Measurements from ENCODE around the gene DHRS12. TPM values are rescaled to one million over a fixed set of nuclear protein-coding genes. Genes with fewer than 3 reads are reported as not detected.

The DHRS12 gene
- total RNA-seq, 1 donor, result 4.3 TPM

DNA sequence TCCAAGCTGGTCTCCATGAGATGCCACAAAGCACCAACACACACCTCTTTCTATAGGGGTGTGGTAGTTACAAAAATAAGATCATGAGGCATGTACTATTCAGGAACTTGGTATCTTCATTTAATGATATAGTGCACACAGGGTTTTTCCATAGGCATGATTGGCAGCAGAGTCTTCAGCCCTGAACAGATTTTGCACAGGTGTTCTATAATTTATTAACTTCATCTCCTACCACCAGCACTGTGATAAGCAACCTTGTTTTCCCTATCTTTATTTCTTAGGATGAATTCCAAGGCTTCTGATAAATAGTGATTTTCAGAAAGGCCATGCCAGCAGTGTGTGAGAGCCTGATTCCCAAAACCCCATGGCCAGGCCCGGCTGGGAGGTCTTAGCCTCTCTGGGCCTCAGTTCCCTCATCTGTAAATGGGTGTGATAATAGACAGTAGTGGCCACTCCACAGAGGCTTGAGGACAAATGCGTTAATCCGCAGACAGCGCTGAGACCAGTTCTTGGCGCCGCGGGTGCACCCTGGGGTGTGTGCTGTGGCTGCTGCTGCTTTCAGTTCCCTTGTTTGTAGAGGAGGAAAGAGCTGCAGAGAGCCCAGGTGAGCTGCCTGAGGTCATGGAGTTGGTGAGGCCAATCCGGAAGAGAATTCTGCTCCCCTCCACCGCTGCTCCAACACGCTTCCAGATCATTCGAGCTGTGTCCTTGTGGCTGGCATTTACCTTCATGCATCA is 33.1 kb downstream of the DHRS12 start:
- no peak overlapping the region for H3K4me3 ChIP-seq (ENCODE audit: low read depth, low read length)
- DNase-seq (ENCODE audit: low read depth), result no peak
- TF ChIP-seq, protein P1, sequence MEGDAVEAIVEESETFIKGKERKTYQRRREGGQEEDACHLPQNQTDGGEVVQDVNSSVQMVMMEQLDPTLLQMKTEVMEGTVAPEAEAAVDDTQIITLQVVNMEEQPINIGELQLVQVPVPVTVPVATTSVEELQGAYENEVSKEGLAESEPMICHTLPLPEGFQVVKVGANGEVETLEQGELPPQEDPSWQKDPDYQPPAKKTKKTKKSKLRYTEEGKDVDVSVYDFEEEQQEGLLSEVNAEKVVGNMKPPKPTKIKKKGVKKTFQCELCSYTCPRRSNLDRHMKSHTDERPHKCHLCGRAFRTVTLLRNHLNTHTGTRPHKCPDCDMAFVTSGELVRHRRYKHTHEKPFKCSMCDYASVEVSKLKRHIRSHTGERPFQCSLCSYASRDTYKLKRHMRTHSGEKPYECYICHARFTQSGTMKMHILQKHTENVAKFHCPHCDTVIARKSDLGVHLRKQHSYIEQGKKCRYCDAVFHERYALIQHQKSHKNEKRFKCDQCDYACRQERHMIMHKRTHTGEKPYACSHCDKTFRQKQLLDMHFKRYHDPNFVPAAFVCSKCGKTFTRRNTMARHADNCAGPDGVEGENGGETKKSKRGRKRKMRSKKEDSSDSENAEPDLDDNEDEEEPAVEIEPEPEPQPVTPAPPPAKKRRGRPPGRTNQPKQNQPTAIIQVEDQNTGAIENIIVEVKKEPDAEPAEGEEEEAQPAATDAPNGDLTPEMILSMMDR (IDR thresholded peaks at IDR 0.05; ENCODE audit: insufficient read depth, low read depth, low read length), result no peak

GRCh38 chr13:51770160-51770559 is 33.8 kb downstream of the DHRS12 start:
- TF ChIP-seq, protein P1 (IDR thresholded peaks at IDR 0.05; ENCODE audit: insufficient read depth, low read depth, low read length), result no peak
- no peak for DNase-seq (ENCODE audit: low read depth)
- H3K4me3 ChIP-seq (ENCODE audit: low read depth, low read length), result no peak overlapping the region

DNA sequence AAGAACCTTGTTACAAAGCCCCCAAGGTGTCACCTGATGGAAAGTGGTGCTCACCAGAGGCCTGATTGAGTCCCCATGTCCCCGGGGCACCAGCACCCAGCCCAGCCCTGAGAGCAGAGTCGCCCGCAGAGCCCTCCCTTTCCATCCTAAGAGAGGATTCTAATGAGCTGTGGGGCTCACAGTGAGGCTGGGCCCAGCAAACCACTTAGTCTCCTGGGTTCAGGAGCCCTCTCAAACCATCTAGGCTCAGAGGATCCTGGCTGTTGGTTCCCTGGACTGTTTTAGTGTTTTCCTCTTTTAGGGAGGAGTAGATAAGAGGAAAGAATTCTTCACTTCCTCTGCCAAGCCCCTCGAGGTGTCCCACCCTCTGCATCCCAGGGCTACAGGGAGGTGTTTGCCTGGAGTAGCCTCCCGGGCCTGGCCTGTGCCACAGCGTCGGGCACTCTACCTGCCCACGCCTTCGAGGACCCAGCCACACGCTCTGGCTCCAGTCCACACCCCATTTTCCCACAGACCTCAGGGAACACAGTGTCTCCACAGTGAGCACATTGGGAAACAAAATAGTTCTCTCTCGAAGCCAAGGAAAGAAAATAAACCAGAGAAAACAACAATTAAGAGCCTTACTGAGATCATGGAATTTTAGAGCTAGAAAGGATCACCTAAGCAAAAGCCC is 34.4 kb downstream of the DHRS12 start:
- TF ChIP-seq, protein P1 (IDR thresholded peaks at IDR 0.05; ENCODE audit: insufficient read depth, low read depth, low read length), result no peak
- H3K4me3 ChIP-seq (ENCODE audit: low read depth, low read length), result no peak overlapping the region
- DNase-seq (ENCODE audit: low read depth), result peak; percentile 29

GRCh38 chr13:51768976-51769375 is 35.0 kb downstream of the DHRS12 start:
- TF ChIP-seq, protein P1 (IDR thresholded peaks at IDR 0.05; ENCODE audit: insufficient read depth, low read depth, low read length), result no peak
- DNase-seq (ENCODE audit: low read depth), result no peak
- H3K4me3 ChIP-seq (ENCODE audit: low read depth, low read length), result no peak overlapping the region

DNA sequence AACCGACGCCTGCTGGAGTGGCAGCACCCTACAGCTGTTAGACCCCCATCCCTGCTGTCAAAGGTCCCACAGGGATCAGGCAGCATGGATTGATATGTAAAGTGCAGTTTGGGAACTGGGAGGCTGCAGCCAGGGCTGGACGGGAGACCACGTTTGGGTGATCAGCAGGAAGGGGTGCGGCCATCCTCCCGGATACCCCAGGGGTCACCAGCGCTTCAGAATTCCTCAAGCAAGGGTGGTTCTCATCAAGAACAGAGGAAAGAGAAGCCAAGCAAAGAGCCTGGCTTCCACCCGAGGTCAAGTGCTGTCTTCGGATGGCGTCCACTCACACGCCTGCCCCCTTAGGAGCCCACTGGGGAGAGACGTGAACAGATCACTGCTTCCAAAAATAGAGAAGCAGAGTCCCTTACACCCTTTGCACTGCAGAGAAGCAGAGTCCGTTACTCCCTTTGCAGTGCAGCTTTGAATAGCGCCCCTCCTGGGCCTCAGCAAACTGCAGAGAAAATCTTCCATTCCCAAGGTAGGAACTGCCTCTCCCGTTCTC is 35.5 kb downstream of the DHRS12 start:
- H3K4me3 ChIP-seq (ENCODE audit: low read depth, low read length), result no peak overlapping the region
- no peak for DNase-seq (ENCODE audit: low read depth)
- TF ChIP-seq, protein P1 (IDR thresholded peaks at IDR 0.05; ENCODE audit: insufficient read depth, low read depth, low read length), result no peak

DNA sequence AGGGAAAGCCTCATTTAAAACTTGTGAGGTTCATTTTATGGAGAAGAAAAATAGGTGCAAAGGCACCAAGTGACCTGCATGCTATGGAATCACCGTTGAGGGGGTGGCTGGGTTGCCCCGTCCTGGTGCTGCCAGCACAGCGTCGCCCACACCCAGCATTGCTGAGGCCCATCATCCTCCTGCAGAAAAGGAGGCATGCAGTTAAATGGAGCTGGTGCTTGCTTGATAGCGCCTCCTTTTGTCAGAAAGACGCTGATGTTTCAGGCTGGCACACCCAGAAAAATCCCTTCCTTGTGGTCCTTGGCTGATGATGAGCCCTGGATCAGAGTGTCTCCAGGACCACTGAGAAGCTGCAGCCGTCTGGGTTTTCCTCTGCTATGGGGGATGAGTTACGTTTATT is 36.9 kb downstream of the DHRS12 start:
- no peak for DNase-seq (ENCODE audit: low read depth)
- no peak overlapping the region for H3K4me3 ChIP-seq (ENCODE audit: low read depth, low read length)
- TF ChIP-seq, protein P1 (IDR thresholded peaks at IDR 0.05; ENCODE audit: insufficient read depth, low read depth, low read length), result no peak

Measured in fibroblast of villous mesenchyme (primary cell).